ENCODE data around the gene HIC1. TPM values are rescaled to one million over a fixed set of nuclear protein-coding genes. Genes with fewer than 3 reads are reported as not detected.
A peak's percentile ranks its signal among the peaks of the same experiment; 100 is the strongest.

Gene HIC1
- total and polyA plus RNA-seq, 2 of the 4 experiments (the other 2 are of a cell fraction): 10.4 to 23.0 TPM

DNA sequence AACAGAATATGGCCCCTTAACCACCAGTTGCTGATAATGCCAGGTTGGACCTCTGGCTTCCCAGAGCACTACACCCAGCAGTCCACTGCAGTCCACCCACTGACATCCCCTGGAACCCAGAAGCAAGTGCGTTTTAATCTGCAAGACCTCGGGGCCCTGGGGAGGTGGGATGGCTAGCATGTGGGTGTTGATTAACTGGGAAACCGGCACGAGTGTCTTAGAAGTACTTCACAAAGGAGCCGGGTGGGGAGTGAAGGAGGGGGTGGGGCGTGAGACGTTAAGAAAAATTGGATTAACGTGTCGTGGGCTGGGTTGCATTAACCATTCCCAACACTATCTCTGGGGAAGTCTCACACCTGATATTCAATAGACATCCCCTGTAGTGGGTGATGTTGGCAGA is 6.1 kb upstream of the HIC1 start:
- Histone ChIP-seq H3K14ac (replicated peaks; ENCODE audit: low read depth, low read length) (peak overlapping the region; percentile 43; the same call in 1 of the 2 replicates), H3K23ac (ENCODE audit: low read depth, low read length) (peak overlapping the region; percentile 66; the same call in 1 of the 2 replicates), H3K4me3 (ENCODE audit: insufficient read depth, low read depth, low read length) (no peak overlapping the region), H3K18ac (ENCODE audit: low read depth, low read length) (no peak overlapping the region), H3K79me1 (ENCODE audit: low read depth in 1 of 2, low read length in 2 of 2) (peaks cover 6 to 25% of the 10 kb centered on the region in 2 experiments), H2BK120ac (ENCODE audit: low read depth, low read length) (no peak overlapping the region), H4K91ac (ENCODE audit: insufficient read depth, low read depth, low read length) (no peak overlapping the region), H3K9ac (ENCODE audit: low read depth, low read length) (0 out of 2 replicates have a peak overlapping the region, but pooled peaks have one; percentile 30), H3K27ac (ENCODE audit: insufficient read depth, low read length) (no peak overlapping the region), H3K27me3 (ENCODE audit: control insufficient read depth, insufficient read depth, low read length) (no peaks in the 10 kb centered on the region), H3K56ac (ENCODE audit: extremely low read depth, insufficient read depth, low read length) (no peak overlapping the region), H3K4ac (ENCODE audit: low read depth, low read length) (no peak overlapping the region), H3K4me2 (ENCODE audit: low read depth, low read length) (peak overlapping the region; percentile 95; the same call in 1 of the 2 replicates), H3K36me3 (ENCODE audit: control insufficient read depth, insufficient read depth, low read length) (peaks cover 5% of the 10 kb centered on the region; the same call in 1 of the 2 replicates), H3K9me1 (ENCODE audit: insufficient read depth, low read length) (peaks cover 8% of the 10 kb centered on the region; the same call in 1 of the 2 replicates), H2AFZ (replicated peaks; ENCODE audit: low read length, poor library complexity) (no peak overlapping the region), H4K8ac (ENCODE audit: low read depth in 2 of 2, low read length in 2 of 2) (no peak overlapping the region), H4K5ac (ENCODE audit: low read depth, low read length) (no peak overlapping the region), H2AK5ac (ENCODE audit: low read depth, low read length) (no peak overlapping the region), H2BK5ac (ENCODE audit: low read depth, low read length, poor library complexity, severe bottlenecking) (no peak overlapping the region), H4K20me1 (ENCODE audit: insufficient read depth, low read length) (peaks cover 15% of the 10 kb centered on the region), H2AK9ac (replicated peaks; ENCODE audit: low read depth, low read length, poor library complexity) (no peak overlapping the region), H3K4me1 (ENCODE audit: control insufficient read depth, insufficient read depth, low read length) (peaks cover 10% of the 10 kb centered on the region), H3K9me3 (ENCODE audit: control insufficient read depth, insufficient read depth, low read length) (no peaks in the 10 kb centered on the region), H2BK20ac (ENCODE audit: low read depth, low read length) (no peak overlapping the region), H2BK15ac (ENCODE audit: low read depth, low read length) (no peak overlapping the region)
- POLR2A ChIA-PET (ENCODE audit: unreplicated experiment): no interaction called here
- TF ChIP-seq POLR2A (IDR thresholded peaks at IDR 0.05; ENCODE audit: low read depth, low read length) (peak; percentile 38; the same call in 1 of the 2 replicates), SMC3 (IDR thresholded peaks at IDR 0.05; ENCODE audit: low read depth, low read length) (no peak)
- TF ChIP-seq, protein P1, sequence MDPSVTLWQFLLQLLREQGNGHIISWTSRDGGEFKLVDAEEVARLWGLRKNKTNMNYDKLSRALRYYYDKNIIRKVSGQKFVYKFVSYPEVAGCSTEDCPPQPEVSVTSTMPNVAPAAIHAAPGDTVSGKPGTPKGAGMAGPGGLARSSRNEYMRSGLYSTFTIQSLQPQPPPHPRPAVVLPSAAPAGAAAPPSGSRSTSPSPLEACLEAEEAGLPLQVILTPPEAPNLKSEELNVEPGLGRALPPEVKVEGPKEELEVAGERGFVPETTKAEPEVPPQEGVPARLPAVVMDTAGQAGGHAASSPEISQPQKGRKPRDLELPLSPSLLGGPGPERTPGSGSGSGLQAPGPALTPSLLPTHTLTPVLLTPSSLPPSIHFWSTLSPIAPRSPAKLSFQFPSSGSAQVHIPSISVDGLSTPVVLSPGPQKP (IDR thresholded peaks at IDR 0.05; ENCODE audit: borderline replicate concordance, low read depth, low read length): no peak
- TF ChIP-seq, protein P2, sequence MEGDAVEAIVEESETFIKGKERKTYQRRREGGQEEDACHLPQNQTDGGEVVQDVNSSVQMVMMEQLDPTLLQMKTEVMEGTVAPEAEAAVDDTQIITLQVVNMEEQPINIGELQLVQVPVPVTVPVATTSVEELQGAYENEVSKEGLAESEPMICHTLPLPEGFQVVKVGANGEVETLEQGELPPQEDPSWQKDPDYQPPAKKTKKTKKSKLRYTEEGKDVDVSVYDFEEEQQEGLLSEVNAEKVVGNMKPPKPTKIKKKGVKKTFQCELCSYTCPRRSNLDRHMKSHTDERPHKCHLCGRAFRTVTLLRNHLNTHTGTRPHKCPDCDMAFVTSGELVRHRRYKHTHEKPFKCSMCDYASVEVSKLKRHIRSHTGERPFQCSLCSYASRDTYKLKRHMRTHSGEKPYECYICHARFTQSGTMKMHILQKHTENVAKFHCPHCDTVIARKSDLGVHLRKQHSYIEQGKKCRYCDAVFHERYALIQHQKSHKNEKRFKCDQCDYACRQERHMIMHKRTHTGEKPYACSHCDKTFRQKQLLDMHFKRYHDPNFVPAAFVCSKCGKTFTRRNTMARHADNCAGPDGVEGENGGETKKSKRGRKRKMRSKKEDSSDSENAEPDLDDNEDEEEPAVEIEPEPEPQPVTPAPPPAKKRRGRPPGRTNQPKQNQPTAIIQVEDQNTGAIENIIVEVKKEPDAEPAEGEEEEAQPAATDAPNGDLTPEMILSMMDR (conservative IDR thresholded peaks at IDR 0.05; ENCODE audit: low read depth, low read length): no peak
- CTCF ChIA-PET: interaction anchor here (0.6 kb wide), 1 partner anchor 238 kb away, joined by 3 read pairs; no protein-coding TSS in a partner anchor
- no peak for DNase-seq
- in situ Hi-C loops (cut with MboI; ENCODE audit: low sequenced_read_pairs): loop anchor here (25.0 kb wide), 1 partner anchor 337 kb away; the partner anchor contains the start of genes TLCD2 and WDR81
- no TSS peak for BruUV-seq (replicated peaks)
- dilution Hi-C loops (cut with HindIII; ENCODE audit: low sequenced_read_pairs, unreplicated experiment): no loop called here
- intact Hi-C loops (cut with micrococcal nuclease): no loop called here
- no peak for ATAC-seq (ENCODE audit: low read depth)
- no CpG with 5 or more reads among the region's 9 CpGs for WGBS, 2 experiments (ENCODE audit: extremely low coverage in 2 of 2, insufficient read length in 1 of 2)
